Posterior vena cava (tissue), 2 donors: ENCODE measurements around the gene PAK1IP1. TPM values are rescaled to one million over a fixed set of nuclear protein-coding genes. Genes with fewer than 3 reads are reported as not detected.
"Not testable (repeated sequence)": the region's sequence is repeated elsewhere in the genome, so short reads cannot be mapped to it uniquely, and the experiment has no call there.

Source experiments
- DNase-seq: peaks from one replicate; pipeline ENCODE4 v3.0.0-alpha.2; 2020; ENCODE audit warnings: low spot score
- intact Hi-C, 2 donors: fragments of 100-400 bp; cut with DNase I; formaldehyde crosslinking; loops; one replicate each; pipeline versions ENCODE4 v1.14.1 to v1.14.2; 2022 to 2023
- total RNA-seq, 2 donors: library from RNA; stranded (reverse); fragmentation: NEBNext Ultra II Directional; extraction: Animal tissue kit (Norgen Biotek cat#: 25700); gene quantifications; one replicate each; pipeline ENCODE4 v1.2.1, GENCODE V29; 2021
- donor health status: DM: yes; HTN: yes; CAD: no.
- donor health status: DM: yes; HTN: yes; CAD: no.

PAK1IP1 gene
- total RNA-seq, 2 donors from 2014 or later: 12.4 to 14.9 TPM

DNA sequence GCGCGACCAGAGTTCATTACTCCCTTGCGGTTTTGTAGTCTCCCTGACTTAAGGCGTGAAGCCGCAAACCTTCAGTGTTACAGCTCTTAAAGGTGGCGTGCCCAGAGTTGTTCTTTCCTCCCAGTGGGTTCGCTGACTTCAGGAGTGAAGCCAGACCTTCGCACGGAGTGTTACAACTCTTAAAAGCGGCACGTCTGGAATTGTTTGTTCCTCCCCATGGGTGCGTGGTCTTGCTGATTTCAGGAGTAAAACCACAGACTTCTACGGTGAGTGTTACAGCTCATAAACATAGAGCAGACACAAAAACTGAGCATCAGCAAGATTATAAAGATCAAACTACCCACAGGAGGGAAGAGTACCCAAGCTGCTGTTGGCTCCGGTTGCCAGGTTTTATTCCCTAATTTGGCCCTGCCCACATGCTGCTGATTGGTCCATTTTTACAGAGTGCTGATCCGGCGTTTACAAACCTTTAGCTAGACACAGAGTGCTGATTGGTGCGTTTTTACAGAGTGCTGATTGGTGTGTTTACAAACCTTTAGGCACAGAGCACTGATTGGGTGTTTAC lies 38.5 kb downstream of the PAK1IP1 start:
- DNase-seq: no peak
- intact Hi-C loops: no loop called here

GRCh38 chr6:10733863-10734262 lies 39.1 kb downstream of the PAK1IP1 start:
- intact Hi-C loops: no loop called here
- DNase-seq: no peak

DNA sequence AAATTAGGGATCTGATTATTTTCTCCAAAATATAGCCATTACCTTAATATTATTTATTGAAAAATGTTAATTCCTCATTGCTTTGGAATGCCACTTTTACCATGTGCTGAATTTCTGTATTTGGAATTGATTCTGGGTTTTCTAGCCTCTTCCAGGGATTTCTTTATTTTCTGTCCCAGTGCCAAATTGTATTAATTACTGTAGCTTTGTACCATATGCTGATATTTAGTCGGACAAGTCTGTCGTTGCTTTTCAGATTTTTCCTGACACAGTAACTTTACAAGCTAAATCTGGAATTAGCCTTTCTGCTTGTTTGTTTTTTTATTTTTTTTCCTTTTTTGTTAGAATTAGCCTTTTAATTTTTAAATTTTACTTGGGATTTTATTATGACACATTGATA lies 42.0 kb downstream of the PAK1IP1 start:
- no peak for DNase-seq
- intact Hi-C loops: no loop called here

GRCh38 chr6:10740061-10740460 lies 45.3 kb downstream of the PAK1IP1 start:
- intact Hi-C loops: no loop called here
- DNase-seq: no peak

DNA sequence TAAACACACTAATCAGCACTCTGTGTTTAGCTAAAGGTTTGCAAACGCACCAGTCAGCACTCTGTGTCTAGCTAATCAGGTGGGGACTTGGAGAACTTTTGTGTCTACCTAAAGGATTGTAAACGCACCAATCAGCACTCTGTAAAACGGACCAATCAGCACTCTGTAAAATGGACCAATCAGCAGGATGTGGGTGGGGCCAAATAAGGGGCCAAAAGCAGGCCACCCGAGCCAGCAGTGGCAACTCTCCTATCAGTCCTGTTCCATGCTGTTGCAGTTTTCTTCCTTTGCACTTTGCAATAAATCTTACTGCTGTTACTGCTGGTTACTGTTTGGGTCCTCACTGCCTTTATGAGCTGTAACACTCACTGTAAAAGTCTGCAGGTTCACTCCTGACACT lies 46.9 kb downstream of the PAK1IP1 start:
- intact Hi-C loops, DNase-seq: not testable (repeated sequence)

DNA sequence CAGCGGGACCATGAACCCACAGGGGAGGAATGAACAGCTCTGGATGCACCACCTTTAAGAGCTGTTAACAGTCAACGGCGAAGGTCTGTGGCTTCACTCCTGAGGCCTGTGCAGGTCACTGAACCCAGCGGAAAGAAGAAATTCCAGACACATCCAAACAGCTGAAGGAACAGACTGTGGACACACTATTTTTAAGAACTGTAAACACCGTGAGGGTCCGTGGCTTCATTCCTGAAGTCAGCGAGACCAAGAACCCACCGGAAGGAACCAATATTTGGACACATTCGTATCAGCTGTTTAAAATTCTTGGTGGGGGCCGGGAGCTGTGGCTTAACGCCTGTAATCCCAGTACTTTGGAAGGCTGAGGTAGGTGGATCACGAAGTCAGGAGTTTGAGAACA lies 47.5 kb downstream of the PAK1IP1 start:
- intact Hi-C loops: no loop called here
- DNase-seq: no peak

DNA sequence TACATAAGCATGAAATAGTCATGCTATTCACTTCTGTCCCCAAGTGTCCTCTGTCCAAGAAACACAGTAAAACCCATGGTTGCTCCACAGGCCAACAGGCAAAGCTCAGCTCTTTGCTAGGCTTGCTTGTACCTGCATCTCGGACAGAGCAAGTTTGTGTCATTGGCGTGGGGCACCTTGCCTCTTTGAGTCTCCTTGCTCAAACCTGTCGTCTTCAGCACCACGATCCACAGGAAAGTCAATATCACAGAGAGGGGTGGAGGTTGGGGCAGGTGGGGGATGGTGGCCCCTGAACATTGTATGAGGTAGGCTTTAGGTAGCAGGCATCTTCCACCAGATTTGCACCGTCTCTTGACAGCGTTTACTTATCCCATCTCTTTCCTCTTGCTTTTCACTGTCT lies 48.7 kb downstream of the PAK1IP1 start:
- intact Hi-C loops: no loop called here
- no peak for DNase-seq

DNA sequence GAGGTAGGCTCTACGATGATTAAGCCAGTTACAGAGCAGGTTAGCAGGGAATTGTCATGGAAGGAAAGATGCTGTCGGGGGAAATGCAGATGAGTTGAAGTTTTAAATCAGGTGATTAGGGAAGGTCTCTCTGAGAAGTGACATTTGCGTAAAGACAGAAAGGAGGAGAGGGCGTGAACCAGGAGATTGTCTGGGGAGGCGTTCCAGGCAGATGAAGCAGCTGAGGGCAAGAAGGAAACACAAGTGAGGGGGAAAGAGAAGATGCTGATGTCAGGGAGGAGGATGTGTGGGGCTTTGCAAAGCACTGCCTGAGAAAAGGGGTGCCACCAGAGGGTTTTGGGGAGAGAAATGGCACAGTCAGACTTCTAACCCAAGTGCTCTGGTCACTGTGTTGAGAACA lies 50.3 kb downstream of the PAK1IP1 start:
- no peak for DNase-seq
- intact Hi-C loops: no loop called here

GRCh38 chr6:10746915-10747250 lies 52.1 kb downstream of the PAK1IP1 start:
- intact Hi-C loops: no loop called here
- DNase-seq: no peak

GRCh38 chr6:10747251-10747972 lies 52.6 kb downstream of the PAK1IP1 start, which contains the start of gene TMEM14B:
TMEM14B (plus strand) TSS chr6:10747805; CDS start chr6:10749246, 1,441 bp downstream.
- intact Hi-C loops: no loop called here
- DNase-seq: peak; percentile 100

- intact Hi-C loops: no loop called here
- no peak for DNase-seq
These were observed 55.0 kb downstream of the PAK1IP1 start for GRCh38 chr6:10749734-10750133.

- DNase-seq, intact Hi-C loops: not testable (repeated sequence)
These were observed 55.8 kb downstream of the PAK1IP1 start for GRCh38 chr6:10750568-10750967.

DNA sequence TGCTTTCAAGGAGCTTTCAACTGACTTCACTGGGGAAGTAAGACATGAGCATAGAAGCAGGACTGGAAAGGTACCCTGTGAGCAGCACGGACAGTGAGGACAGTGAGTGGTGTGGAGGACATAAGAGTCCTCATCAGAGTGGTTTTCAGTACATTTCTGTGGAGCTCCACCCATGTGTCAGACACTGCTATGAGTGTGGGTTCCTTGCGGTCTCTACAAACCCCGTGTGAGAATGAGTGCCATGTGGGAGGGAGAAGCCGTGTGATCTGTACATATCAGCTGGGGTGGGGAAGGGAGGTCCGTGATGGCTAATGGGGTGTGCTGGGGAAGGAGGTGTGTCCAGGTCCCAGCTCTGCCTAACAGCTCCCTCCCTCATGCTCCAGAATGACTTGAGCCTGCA lies 57.0 kb downstream of the PAK1IP1 start:
- DNase-seq, intact Hi-C loops: not testable (repeated sequence)

DNA sequence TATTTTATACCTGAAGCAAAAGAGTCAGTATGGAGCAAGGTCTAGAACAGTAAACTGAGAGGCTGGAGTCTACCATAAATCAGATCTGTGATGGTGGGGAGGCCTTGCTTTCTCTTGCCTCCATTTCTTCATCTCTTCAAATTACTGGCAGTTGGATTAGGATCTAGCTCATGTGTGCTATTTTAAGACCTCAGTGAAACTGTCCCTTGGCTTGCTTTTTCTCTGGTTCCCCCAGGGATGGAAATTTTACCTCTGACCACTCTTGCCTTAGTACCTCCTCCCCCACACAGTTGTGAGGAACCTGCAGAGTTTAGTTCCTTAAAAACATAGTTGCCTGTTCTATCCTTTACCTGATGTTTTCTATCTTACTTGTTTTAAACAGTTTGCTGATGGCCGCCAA lies 61.3 kb downstream of the PAK1IP1 start:
- DNase-seq: no peak
- intact Hi-C loops: no loop called here

Other genes with a start within 250 kb of the PAK1IP1 start
- 1 to 10 TPM; 1.9 to 2.6 TPM for gene GCNT2, start 173.6 kb upstream of the PAK1IP1 start, total RNA-seq
- gene C6orf52, start 356 bp upstream of the PAK1IP1 start, total RNA-seq: not detected
- gene TMEM14C, start 28.1 kb downstream of the PAK1IP1 start, total RNA-seq: 100 to 1,000 TPM in 1 of 2 donors, 10 to 100 TPM in 1; 92.0 to 105 TPM
- 10 to 100 TPM; 53.7 to 60.2 TPM for gene TMEM14B, start 52.8 kb downstream of the PAK1IP1 start, total RNA-seq
- gene MAK, start 143.6 kb downstream of the PAK1IP1 start, total RNA-seq: under 1 TPM; 0.14 to 0.28 TPM
- gene GCM2, start 187.1 kb downstream of the PAK1IP1 start, total RNA-seq: not detected
- 1 to 10 TPM in 1 of 2 donors, under 1 TPM in 1; 0.71 to 1.1 TPM for gene SYCP2L, start 192.1 kb downstream of the PAK1IP1 start, total RNA-seq